CD4-positive, alpha-beta T cell treated with Interleukin-12 subunit alpha and Interleukin-12 subunit beta, for 1 hour (primary cell): ENCODE measurements around the gene TGFBR3.

Experiments used
- DNase-seq: peaks from one replicate; pipeline ENCODE4 v3.0.0-alpha.2; 2020

The TGFBR3 gene

GRCh38 chr1:91630803-91631202 is 255.1 kb downstream of the TGFBR3 start:
- DNase-seq = no peak
